Activated CD8-positive, alpha-beta memory T cell treated with anti-CD3 and anti-CD28 coated beads, Interleukin-2, amount 50 U/mL, for 48 hours (primary cell): ENCODE measurements around the gene STARD10.
"Not testable (repeated sequence)": the region's sequence is repeated elsewhere in the genome, so short reads cannot be mapped to it uniquely, and the experiment has no call there.

Experiments
- DNase-seq: peaks from one replicate; pipeline ENCODE4 v3.0.0-alpha.2; 2020

STARD10 gene, protein sequence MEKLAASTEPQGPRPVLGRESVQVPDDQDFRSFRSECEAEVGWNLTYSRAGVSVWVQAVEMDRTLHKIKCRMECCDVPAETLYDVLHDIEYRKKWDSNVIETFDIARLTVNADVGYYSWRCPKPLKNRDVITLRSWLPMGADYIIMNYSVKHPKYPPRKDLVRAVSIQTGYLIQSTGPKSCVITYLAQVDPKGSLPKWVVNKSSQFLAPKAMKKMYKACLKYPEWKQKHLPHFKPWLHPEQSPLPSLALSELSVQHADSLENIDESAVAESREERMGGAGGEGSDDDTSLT

DNA sequence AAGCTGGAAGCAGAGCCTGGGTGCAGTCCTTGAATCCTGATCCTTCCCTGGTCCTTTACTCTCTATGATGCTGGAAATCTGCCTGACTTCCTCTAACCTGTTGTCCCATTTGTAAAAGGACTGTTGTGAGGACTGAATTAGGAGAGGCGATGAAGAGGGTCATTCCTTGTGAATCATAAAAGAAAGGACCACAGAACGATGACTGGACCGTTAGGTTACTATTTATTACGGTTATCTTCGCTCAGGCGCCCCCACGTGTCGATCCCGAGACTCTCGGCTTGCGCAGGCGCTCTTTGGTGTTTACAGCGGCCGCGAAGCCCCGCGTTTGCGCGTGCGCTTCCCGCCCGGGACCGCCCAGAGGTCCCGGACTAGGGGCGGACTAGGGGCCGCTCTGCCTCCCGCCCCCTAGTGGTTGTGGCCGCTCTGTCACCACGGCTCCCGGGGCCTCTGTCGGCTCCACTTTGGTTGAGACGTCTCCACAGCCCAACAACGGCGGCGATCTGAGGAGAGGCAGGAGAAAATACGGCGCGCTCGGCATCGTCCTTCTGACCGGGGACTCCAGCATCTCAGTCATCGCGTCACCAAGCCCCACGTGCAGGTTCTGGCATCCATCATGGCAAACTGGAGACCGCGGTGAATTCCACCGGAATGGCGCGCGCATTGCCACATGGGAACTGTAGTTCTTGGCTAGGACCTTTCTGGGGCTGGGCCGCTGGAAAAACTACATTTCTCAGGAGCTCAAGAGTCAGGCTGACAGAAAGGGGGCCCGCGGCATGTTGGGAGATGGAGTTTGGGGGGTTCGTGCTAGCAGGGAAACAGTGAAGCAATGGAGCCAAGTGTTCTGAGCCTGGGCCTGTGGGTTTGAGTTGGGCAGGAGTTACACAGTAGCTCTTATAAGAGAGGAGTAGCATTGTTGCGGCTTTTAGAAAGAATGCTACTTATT is at the start of gene STARD10:
Gene STARD10, minus strand, starts transcription at position 623 of the 943 bp plus-strand sequence. CDS start 12,866 bp downstream, outside the sequence.
- peak; percentile 96 for DNase-seq

DNA sequence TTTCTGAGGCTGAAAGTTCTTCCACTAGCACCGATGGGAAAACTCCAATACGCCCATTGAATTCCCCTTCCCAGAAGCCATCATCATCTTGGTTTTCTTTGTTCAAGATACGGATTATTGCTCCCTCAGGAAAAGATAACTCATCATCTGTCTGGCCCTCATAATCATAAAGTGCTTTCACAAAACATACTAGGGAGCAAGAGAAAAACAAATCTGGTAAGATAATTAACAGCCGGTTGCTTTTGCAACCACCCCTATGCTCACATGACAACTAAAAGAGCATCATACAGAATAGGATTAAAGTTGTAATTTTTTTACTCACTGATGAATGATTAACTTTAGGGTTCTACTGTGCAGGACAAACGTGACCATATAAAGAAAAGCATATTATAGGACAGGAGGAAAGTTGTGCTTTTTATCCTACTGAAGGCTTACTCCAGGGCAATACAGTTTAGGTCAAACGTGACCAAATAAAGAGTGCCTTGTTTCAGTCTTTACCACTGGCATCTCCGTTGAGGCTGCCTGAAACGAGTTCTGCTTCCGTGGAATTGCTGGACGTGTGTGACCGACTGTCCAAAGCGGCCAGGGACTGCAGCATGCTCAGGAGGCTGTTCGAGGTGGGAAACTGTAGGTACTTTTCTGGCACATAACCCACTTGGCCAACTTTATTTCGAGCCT is 48.9 kb upstream of the STARD10 start:
- DNase-seq = no peak

DNA sequence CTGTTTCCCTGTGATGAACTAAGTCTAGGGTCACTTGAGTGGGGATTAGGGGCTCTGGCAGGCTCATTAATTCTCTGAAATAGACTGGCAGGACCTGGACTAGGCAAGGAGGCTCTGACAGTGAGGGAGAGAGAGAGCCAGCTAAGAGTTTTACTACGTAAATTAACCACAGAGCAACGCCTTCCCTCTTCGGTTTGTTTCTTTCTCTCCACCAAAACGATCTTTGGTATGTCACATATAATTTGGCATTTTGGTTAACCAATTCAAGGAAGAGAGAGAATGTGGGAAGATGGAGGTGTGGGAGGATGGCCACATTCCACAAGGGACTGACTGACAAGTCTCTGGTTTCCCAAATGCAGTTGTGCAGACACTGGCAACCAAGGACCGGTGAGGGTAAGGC is 48.3 kb upstream of the STARD10 start:
- DNase-seq = no peak

- no peak for DNase-seq
Observed at GRCh38 chr11:72841397-72841796, 47.5 kb upstream of the STARD10 start.

- DNase-seq = no peak
Observed at GRCh38 chr11:72840780-72841179, 46.9 kb upstream of the STARD10 start.

GRCh38 chr11:72838691-72839305 is 45.0 kb upstream of the STARD10 start:
- DNase-seq = no peak

DNA sequence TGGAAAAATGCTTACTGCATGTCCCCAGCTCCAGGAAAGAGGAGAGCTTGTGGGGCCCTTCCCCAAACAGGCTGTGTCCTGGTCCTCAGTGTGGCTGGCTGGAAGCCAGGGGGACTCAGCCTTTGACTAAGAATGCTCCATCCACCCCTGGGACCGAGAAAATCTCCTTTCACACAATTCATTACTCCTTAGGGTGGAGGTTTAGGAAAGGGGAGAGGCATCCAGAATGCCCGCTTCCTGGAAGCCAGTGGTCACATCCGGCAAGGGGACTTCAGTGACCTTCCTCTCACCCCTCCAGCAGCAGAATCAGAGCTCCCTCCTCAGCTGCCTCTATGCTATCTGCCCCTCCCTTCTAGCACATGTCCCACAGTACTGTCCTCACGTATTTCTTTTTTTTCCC is 42.3 kb upstream of the STARD10 start:
- DNase-seq = no peak

DNA sequence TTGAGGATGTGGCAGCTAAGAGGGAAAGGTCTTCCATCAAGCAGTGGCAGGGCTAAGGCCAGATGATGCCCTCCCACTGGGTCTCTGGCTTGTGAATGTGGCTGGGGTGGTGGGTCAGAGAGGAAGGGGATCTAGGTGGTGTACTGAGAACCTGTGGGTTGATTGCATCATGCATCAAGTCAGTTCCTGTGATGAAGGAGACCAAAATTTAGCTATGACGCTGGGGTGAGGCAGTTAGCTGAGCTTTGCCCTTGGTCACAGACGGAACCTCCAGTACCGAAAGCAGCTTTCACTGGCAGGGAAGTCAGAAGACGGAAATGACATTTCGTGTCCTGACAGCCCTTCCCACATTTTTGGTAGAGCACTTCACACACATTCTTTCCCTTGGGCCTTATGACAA is 41.1 kb upstream of the STARD10 start:
- no peak for DNase-seq

GRCh38 chr11:72833811-72834493 is 40.1 kb upstream of the STARD10 start:
- DNase-seq = no peak

DNA sequence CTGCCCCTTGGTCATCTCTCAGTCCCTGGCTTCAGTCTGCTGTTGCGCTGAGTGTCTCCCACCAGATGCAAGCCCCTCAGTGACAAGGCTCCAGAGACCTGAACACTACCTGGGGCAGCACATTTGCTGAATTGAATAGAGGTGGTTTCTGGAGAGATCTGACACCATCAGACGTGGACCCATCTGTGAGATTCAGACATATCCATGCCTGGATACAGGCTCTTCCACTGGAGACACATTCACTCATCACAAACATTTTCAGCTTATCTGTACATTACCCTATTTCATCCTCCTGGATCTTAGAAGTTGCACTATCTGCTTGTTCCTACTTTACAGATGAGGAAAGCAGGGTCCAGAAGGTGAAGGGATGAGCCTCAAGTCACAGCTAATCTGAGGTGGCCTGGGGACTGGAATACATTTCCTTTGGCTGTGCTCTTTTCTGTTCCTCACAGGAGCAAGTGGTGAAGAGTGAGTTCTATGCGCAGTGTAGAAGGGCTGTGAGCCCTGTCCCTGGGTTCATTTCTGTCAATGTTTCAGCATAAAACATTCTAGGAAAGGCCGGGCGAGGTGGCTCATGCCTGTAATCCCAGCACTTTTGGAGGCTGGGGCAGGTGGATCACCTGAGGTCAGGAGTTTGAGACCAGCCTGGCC is 39.4 kb upstream of the STARD10 start:
- DNase-seq = no peak

- DNase-seq = no peak
Observed at GRCh38 chr11:72832301-72833082, 38.6 kb upstream of the STARD10 start.

DNA sequence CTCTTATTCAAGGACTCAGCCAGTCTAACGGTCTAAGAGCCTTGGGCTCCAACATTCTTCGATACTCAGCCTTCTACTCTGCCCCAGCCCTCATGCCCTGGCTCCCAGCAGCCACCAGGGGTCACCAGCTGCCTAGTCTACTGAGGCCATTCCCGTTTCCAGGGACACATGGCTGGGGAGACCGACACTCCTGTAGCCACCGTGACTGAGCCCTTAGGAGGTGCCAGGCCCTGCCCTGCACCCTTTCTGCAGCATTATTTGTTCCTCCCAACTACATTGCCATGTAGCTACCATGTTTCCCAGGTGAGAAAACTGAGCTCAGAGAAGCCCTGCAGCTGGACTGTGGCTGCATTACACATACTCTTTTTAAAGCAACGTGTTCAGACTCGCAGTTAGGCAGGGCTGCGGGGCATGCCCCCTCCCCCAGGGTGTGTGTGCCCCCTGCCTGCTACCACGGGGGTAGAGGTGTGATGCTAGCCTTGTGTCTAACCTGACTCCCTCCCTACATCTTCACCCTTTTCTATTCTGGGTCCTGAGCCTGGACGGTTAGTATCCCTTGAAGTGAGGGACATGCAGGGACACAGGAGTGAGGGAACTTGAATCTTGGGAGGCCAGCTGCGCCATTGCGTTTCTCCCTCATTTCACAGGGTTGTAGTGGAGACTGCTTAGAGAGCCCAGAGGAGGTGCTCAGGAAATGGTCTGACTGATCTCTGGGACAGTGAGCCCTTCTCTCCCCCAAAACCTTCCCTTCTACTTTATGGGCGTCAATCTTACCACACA is 37.9 kb upstream of the STARD10 start:
- DNase-seq = peak; percentile 74

- DNase-seq = no peak
Observed at GRCh38 chr11:72829884-72830533, 36.2 kb upstream of the STARD10 start.

- no peak for DNase-seq
Observed at GRCh38 chr11:72829178-72829577, 35.3 kb upstream of the STARD10 start.

- no peak for DNase-seq
Observed at GRCh38 chr11:72828692-72829101, 34.9 kb upstream of the STARD10 start.

DNA sequence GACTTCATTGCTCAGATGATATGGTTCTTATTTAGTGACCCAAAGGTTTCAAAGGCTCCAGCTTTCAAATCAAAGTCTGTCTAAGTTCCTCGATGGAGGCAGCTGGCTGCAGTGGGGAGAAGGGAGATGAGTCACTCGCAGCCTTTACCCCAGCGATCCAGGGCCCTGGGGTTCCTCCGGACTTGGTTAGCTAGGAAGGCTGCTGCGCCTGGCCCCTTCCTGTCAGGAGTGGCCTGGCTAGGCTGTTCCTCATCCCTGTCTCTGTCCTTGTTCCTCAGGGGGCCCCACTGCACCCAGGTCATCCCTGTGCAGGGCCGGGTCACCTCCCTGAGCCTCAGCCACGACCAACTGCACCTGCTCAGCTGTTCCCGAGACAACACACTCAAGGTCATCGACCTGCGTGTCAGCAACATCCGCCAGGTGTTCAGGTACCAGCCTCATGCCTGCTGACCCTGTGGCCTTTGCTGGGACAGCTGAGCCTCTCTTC is 34.3 kb upstream of the STARD10 start:
- no peak for DNase-seq

GRCh38 chr11:72827656-72828055 is 33.8 kb upstream of the STARD10 start:
- DNase-seq = not testable (repeated sequence)

- DNase-seq = no peak
Observed at GRCh38 chr11:72826942-72827480, 33.2 kb upstream of the STARD10 start.
